Stimulated activated naive CD8-positive, alpha-beta T cell treated with anti-CD3 and anti-CD28 coated beads, Interleukin-15, Interleukin-2, amounts not matched to agents 100 ng/mL and 50 ng/mL, for 24 hours (primary cell): ENCODE results near the gene METTL24.
"Not testable (repeated sequence)": the region's sequence is repeated elsewhere in the genome, so short reads cannot be mapped to it uniquely, and the experiment has no call there.

Experiments
- H3K27ac Mint-ChIP-seq: one replicate; pipeline ENCODE4 v1.8.0; 2021; ENCODE audit warnings: mild to moderate bottlenecking, mixed read lengths
- H3K27me3 Mint-ChIP-seq: one replicate; pipeline ENCODE4 v1.8.0; 2021; ENCODE audit warnings: mixed read lengths
- H3K36me3 Mint-ChIP-seq: one replicate; pipeline ENCODE4 v1.8.0; 2021; ENCODE audit warnings: low read depth, mixed read lengths
- H3K4me1 Mint-ChIP-seq: one replicate; pipeline ENCODE4 v1.8.0; 2021; ENCODE audit warnings: low read depth, mixed read lengths
- H3K4me3 Mint-ChIP-seq: one replicate; pipeline ENCODE4 v1.8.0; 2021; ENCODE audit warnings: mild to moderate bottlenecking, mixed read lengths
- H3K9me3 Mint-ChIP-seq: one replicate; pipeline ENCODE4 v1.8.0; 2021; ENCODE audit warnings: mixed read lengths

Gene METTL24

DNA sequence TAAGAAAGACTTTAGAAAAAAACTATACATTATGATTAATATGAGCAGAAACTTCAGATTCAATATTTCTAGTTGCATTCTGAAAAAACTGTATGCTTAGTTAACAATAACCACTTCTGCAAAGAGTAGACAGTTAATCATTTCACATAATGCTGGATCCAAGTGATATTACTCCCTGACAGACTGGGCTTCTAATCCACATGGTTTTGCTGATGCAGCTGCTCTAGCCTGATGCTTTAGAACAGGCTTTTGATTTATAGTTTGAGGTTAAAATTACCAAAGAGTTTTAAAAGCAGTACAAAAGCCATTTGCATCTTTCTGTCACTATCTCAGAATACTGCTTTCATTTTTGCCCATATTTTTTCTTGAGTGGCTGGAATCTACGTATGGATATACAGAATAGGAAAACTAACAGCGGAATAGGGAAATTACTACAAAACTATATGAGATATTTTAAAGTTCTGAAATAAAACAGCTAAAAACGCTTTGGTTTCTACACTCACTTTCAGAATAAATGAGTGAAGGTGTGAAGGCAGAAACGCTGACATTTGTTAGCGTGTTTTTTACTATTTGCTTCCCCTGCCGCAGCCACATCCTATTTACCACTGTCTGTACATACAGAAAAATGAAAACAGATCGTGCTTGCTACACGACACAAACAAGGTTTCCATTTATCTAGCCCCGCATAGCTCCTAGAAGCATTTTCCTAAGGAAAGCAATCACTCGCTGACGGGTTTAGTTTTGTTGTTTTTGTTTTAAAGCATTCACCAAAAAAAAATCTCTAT lies 61.7 kb downstream of the METTL24 start:
- peak overlapping the region; percentile 49 for H3K4me3 Mint-ChIP-seq

DNA sequence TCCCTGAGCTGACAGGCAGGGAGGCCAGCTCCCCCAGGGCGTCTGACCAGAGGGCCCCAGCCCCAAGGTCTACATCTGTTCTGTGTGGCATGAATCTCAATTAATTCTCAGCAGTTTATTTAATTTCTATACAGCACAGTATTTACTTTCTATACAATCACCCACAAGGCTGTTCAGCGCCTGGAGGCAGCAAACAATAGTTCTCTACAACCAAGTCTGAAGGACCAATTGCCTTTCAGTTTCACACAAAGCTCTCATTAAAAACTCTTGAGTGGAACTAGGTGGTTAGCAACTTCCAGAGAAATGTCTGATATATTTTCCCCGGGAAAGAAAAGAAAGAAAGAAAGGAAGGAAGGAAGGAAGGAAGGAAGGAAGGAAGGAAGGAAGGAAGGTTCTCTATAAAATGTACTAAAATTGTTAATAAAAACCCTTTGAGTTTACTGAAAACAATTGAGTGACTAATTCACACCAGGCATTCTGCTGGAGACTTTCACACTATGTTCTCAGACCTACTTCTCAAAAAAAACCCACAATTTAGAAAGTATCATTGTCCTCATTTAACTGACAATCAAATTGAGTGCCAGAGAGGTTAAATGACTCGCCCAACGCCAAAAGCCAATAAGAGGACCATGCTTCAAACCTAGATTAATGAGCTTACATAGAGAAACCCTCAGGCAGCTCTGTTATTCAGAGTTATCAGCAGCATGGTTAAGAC lies 62.5 kb downstream of the METTL24 start:
- no peaks in the 10 kb centered on the region for H3K36me3 Mint-ChIP-seq
- peaks cover 4% of the 10 kb centered on the region for H3K9me3 Mint-ChIP-seq

More for the DNA sequence above, 61.7 kb downstream of the METTL24 start:
- Mint-ChIP-seq H3K27ac (no peak overlapping the region), H3K4me1 (peaks cover 15% of the 10 kb centered on the region), H3K9me3 (no peaks in the 10 kb centered on the region), H3K36me3 (no peaks in the 10 kb centered on the region), H3K27me3 (no peaks in the 10 kb centered on the region)

DNA sequence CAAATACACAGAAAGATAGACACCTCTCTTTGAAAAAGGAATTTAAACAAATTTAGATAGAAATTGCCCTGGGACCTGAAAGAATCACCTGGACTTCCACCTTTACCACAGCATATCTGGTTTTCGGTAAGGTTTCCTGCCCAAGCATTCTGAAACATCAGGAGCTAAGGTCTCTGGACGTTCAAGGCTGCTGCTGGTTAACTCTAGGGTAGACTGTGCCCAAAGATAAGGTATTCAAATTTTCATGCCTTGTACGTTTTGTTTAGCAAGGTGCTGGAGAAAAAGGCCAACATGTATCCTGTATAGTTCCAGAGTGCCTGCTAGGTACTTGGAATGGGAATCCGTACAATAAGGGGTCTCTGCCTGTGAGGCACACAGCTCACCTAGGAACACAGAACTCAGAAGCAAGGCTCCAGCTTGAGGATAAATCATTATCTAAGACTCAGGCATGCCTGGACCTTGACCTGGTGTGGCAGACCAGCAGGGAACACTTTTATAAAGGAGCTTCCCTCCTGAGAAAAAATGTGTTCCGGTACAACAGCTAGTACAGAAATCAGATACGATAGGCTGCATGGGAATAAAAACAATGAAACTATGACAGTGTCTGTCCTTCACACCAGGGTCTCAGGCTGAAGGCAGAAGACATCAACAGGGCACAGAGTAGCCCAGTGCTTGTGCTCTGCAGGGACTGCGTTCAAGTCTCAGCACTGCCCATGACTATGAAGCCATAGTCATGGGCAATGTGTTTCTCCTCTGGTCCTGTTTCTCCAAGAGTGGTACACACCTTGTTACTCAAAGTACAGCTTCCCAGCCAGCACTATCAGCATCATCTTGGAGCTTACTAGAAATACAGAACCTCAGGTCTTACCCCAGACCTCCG lies 70.4 kb downstream of the METTL24 start:
- Mint-ChIP-seq H3K36me3 (no peaks in the 10 kb centered on the region), H3K9me3 (peaks cover 8% of the 10 kb centered on the region), H3K4me3 (no peak overlapping the region), H3K27ac (no peak overlapping the region), H3K27me3 (no peaks in the 10 kb centered on the region), H3K4me1 (no peaks in the 10 kb centered on the region)

More for the DNA sequence above, 62.5 kb downstream of the METTL24 start:
- Mint-ChIP-seq H3K27ac (no peak overlapping the region), H3K4me3 (no peak overlapping the region), H3K27me3 (no peaks in the 10 kb centered on the region), H3K4me1 (peaks cover 15% of the 10 kb centered on the region)

DNA sequence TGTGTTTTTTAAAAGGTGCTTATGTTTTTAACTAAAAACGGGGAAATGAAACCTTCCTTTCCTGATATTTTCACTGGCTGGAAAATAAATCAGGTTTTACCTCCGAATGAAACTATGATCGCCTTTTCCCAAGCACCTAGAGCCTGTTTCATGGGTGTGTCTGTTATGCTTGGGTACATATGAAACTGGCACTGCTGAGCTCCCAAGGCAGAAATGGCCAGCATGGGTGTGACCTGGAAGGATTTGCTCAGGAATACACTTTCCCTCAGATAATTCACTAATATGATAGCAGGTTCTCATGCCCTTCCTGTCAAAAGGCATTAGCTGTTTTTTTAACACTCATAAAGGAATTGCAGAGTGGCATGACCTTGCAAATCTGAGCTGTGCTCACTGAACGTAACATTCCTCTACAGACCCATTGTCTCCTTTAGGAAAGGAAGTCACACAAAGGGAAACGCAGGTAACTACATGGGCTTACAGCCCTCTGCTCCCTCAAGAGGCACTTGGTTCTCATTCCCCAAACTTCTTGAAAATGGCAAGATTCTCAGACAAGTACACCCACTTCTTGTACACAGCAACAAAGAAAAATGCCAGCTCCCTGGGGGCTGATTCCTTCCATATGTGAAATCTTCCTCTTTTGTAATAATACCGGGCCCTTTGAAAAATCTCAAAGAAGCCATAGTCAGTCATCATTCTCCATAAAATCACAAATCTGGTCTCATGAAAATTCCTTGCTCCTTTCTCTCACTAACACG lies 72.7 kb downstream of the METTL24 start:
- H3K4me3 Mint-ChIP-seq, result no peak overlapping the region
- H3K27ac Mint-ChIP-seq, result no peak overlapping the region
- peaks cover 4% of the 10 kb centered on the region for H3K9me3 Mint-ChIP-seq
- H3K36me3 Mint-ChIP-seq, result no peaks in the 10 kb centered on the region
- no peaks in the 10 kb centered on the region for H3K27me3 Mint-ChIP-seq
- no peaks in the 10 kb centered on the region for H3K4me1 Mint-ChIP-seq

DNA sequence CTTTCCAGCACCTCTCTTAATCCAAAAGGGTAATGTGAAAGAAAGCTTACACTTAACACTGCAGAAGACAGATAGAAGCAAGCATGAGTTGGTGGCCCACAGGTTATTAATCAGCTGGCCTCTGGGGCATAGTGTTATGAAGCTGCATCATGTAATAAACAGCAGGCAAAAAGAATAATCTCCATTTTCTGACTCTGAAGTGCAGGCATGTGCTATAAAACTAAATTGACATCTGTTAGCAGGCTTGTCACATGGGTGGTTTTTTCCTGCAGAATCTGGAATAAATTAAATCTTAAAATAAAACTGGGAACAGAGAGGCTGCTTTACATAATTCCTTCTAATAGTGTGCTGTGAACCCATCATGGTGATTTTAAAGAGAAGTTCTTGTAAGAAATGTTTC lies 73.3 kb downstream of the METTL24 start:
- Mint-ChIP-seq H3K4me1 (no peaks in the 10 kb centered on the region), H3K27ac (no peak overlapping the region), H3K27me3 (no peaks in the 10 kb centered on the region), H3K4me3 (no peak overlapping the region), H3K36me3 (no peaks in the 10 kb centered on the region), H3K9me3 (peaks cover under 1% of the 10 kb centered on the region)

DNA sequence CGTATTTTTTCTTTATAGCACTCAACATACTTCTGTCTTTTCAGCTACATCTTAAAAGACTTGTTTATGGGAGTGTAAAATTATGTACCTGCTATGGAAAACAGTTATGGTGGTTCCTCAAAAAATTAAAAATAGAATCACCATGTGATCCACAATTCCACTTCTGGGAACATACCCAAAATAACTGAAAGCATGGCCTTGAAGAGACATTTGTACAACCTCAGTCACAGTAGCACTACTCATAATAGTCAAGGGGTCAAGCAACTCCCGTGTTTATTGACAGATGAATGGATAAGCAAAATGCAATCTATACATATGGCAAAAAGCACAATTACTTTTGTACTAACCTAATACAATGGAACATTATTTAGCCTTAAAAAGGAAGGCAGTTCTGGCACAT lies 74.5 kb downstream of the METTL24 start:
- Mint-ChIP-seq H3K27ac (no peak overlapping the region), H3K27me3 (no peaks in the 10 kb centered on the region), H3K4me1 (no peaks in the 10 kb centered on the region), H3K36me3 (no peaks in the 10 kb centered on the region), H3K4me3 (no peak overlapping the region), H3K9me3 (peaks cover 3% of the 10 kb centered on the region)

DNA sequence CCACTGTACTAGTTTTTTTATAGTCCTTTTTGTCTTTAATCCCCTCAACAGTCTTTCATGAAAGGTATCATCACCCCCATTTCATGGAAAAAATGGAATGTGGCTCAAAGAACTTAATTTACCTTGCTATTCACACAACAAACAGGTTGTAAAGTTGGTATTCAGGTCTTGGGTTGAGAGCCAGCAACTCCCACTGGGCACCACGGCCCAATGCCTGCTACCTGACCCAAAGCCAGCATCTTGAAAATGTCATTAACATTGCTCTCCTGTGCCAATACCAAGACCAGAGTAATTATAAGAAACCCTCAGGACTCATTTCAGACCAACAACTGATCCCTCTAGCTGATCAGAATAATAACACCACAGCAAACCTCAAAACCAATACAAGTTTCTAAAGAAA lies 75.7 kb downstream of the METTL24 start:
- Mint-ChIP-seq H3K4me3 (no peak overlapping the region), H3K27me3 (no peaks in the 10 kb centered on the region), H3K27ac (no peak overlapping the region), H3K4me1 (no peaks in the 10 kb centered on the region), H3K36me3 (no peaks in the 10 kb centered on the region), H3K9me3 (peaks cover 3% of the 10 kb centered on the region)

DNA sequence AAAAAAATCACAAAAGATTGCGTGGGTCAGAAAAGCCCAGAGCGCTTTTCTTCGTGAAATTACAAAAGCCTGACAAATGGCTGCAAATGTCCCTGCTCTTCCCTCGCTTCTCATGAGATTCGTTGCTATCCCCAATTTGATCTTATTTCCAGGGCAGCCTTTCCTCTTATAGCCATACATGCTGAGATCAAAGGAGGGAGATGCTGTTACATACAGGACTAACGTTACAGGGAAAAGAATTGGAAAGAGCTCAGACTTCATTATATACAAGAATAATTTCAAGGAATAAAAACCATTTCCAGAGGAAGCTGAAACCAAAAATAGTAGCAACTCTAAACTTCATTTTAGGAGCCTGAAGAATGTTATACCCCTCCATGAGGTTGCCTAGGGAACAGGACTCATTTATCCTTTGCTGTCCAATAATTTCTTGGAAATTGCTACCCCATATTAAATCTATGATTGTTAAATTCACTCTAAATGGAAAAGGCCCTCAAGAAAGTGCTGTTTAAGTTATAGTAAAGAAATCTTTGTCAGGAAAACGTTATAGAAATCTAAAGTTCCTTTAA lies 81.0 kb downstream of the METTL24 start:
- Mint-ChIP-seq H3K36me3 (no peaks in the 10 kb centered on the region), H3K27me3 (no peaks in the 10 kb centered on the region), H3K9me3 (peaks cover 3% of the 10 kb centered on the region), H3K4me1 (no peaks in the 10 kb centered on the region), H3K27ac (no peak overlapping the region), H3K4me3 (no peak overlapping the region)

DNA sequence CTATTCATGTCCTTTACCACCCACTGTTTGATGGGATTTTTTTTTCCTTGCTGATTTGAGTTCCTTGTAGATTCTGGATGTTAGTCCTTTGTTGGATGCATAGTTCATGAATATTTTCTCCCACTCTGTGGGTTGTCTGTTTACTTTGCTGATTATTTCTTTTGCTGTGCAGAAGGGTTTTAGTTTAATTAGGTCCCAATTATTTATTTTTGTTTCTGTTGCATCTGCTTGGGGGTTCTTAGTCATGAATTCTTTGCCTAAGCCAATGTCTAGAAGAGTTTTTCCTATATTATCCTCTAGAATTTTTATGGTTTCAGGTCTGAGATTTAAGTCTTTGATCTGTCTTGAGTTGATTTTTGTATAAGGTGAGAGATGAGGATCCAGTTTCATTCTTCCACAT lies 85.4 kb downstream of the METTL24 start:
- H3K36me3 Mint-ChIP-seq, H3K9me3 Mint-ChIP-seq, H3K4me3 Mint-ChIP-seq, H3K27ac Mint-ChIP-seq, H3K4me1 Mint-ChIP-seq, H3K27me3 Mint-ChIP-seq: not testable (repeated sequence)

DNA sequence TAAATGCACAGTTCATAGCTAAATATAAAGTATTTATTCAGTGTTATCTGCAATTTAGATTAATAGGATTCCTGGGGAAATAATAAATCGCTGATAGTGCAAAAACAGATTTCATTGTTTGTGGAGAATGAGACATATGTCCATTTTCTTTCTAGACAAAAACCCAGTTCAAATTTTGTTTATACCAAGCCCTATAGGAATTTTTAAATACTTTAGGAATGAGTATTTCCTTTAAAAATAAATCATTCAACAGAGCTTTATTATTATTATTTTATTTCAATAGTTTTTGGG lies 86.5 kb downstream of the METTL24 start:
- Mint-ChIP-seq H3K36me3 (no peaks in the 10 kb centered on the region), H3K27ac (no peak overlapping the region), H3K4me3 (no peak overlapping the region), H3K27me3 (no peaks in the 10 kb centered on the region), H3K4me1 (no peaks in the 10 kb centered on the region), H3K9me3 (peaks cover 5% of the 10 kb centered on the region)

DNA sequence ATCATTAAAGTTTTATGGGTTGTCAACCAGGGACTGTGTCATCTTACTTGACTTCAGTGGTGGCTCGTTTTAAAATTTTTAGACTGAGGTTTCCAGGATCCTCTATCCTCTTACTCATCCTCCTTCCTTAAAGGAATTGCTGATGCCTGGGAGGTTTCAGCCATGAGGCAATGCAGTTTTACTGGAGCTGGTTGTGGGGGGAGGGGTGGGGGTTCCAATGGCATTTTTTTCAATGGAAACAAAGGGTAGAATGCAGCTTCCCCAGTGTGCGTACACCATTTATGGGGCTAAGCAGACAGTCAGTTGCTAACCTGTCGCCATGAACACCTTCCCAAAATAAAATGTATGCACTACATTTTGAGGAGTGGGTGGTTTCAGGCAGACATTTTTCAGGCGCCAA lies 88.0 kb downstream of the METTL24 start:
- Mint-ChIP-seq H3K9me3 (peaks cover 5% of the 10 kb centered on the region), H3K27ac (no peak overlapping the region), H3K4me1 (no peaks in the 10 kb centered on the region), H3K27me3 (no peaks in the 10 kb centered on the region), H3K36me3 (no peaks in the 10 kb centered on the region), H3K4me3 (no peak overlapping the region)

DNA sequence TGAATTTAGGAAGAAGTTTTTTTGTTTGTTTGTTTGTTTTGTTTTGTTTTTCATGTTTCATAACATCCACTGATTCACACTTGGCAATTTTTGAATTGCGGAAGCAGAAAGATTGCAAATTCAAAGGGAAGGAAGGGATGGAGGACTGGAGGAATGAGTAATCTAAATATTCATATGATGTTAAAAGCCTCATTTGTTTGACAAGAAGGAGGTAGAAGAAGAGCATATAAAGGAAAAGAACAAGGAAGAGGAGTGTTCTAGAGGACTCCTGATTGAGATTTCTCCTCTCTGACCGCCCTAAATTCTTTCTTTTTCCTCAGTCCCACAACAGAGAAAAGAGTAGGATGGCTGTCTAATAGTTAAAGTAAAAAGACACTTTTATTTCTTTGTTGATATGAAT lies 88.5 kb downstream of the METTL24 start:
- Mint-ChIP-seq H3K4me3 (no peak overlapping the region), H3K9me3 (peaks cover 5% of the 10 kb centered on the region), H3K27me3 (no peaks in the 10 kb centered on the region), H3K27ac (no peak overlapping the region), H3K4me1 (no peaks in the 10 kb centered on the region), H3K36me3 (no peaks in the 10 kb centered on the region)

DNA sequence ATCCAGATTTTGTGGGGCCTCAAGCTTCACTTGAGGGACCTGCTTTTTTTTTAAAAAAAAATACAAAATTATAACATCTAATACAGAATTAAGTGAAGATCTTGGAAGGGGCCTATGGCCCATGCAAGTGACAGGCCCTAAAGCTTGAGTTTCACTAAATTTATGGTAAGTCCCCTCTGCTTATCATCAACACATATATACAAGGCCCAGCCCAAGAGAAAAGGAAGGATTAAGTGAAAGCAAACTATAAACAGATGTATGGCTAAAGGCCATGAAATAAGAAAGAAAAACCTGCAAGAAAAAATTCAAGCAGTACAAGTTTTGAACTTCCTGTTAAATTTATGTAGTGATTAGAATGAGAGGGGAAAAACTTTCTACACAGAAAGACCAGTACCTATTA lies 91.2 kb downstream of the METTL24 start:
- peaks cover 5% of the 10 kb centered on the region for H3K9me3 Mint-ChIP-seq
- H3K36me3 Mint-ChIP-seq, result no peaks in the 10 kb centered on the region
- H3K4me1 Mint-ChIP-seq, result no peaks in the 10 kb centered on the region
- no peaks in the 10 kb centered on the region for H3K27me3 Mint-ChIP-seq
- H3K4me3 Mint-ChIP-seq, result no peak overlapping the region
- H3K27ac Mint-ChIP-seq, result no peak overlapping the region

DNA sequence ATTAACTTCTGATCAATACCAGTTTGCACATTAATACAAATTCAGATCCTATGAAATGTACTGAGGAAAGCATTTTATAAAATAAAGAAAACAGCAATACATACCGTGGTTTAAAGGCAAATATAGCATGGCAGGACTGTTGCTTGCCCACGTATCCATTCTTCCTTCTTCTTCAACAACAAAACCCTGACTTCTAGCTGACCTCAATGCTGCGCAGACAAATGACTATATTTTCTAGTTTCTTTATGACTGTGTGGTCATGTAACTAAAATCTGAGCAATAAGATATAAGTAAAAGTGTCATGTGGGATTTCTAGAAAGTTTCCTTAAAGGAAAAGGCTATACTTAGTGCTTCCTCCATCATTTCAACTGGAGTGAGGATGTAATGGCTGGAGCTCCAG lies 92.9 kb downstream of the METTL24 start:
- H3K4me3 Mint-ChIP-seq, result no peak overlapping the region
- no peaks in the 10 kb centered on the region for H3K36me3 Mint-ChIP-seq
- peaks cover 7% of the 10 kb centered on the region for H3K9me3 Mint-ChIP-seq
- no peaks in the 10 kb centered on the region for H3K27me3 Mint-ChIP-seq
- H3K4me1 Mint-ChIP-seq, result no peaks in the 10 kb centered on the region
- H3K27ac Mint-ChIP-seq, result no peak overlapping the region
